Mucosa of gallbladder (tissue), 1 donor: ENCODE results near the gene AFF1. TPM values are rescaled to one million over a fixed set of nuclear protein-coding genes. Genes with fewer than 3 reads are reported as not detected.
"Not testable (repeated sequence)": the region's sequence is repeated elsewhere in the genome, so short reads cannot be mapped to it uniquely, and the experiment has no call there.

Experiments used
- DNase-seq: peaks from one replicate; pipeline ENCODE4 v3.0.0-alpha.2; 2020; ENCODE audit warnings: low spot score
- total RNA-seq: library from RNA; stranded (reverse); gene quantifications from one replicate; pipeline ENCODE4 v1.2.1, GENCODE V29; 2021
- donor health status: DM: no; HTN: no; CAD: no.

Gene AFF1
- total RNA-seq, 1 donor from 2014 or later = 97.3 TPM

DNA sequence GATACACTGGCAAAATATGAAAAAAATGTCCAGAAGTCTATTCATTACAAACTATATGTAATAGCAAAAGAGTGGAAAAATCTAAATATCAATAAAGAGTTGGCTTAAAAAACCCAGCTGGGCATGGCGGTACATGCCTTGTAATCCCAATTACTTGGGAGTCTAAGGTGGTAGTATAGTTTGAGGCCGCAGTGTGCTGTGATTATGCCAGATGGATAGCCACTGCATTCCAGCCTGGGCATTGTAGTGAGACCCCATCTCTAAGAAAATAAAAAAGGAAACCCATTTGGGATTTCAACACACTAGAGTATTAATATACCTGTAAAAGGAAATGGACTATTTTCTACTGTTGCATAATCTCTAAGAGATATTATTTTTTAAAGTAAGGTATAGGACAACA is 45.4 kb downstream of the AFF1 start:
- no peak for DNase-seq

DNA sequence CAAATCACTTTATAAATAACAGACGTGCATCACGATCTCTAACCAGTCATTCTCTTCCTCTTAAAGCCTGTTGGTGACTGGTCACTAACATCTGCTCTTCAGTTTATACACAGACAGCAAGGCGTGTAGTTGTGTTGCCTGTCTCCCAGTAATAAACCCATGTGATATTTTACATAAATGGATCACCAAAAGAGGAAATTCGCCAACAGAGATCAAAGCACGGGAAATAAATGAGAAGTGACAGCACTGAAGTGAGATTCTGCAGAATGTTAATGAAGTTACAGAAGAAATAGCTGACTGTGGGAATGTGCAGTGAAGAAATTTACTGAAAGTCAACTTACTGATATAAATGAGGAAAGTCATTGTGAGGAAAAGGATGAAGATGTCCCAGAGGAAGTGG is 47.0 kb downstream of the AFF1 start:
- DNase-seq = no peak

DNA sequence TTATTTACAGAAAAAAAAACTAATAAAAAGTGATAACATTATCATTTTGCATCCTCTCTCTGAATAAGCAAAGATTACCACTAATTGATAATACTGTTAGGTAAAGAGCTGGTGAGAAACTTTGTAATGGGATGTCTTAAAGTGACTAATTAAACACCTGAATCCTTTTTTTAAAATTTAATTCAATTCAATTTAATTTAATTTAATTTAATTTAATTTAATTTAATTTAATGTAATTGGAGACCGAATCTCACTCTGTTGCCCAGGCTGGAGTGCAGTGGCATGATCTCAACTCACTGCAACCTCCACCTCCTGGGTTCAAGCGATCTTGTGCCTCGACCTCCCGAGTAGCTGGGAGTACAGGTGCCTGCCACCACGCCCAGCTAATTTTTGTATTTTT is 51.0 kb downstream of the AFF1 start:
- DNase-seq = not testable (repeated sequence)

DNA sequence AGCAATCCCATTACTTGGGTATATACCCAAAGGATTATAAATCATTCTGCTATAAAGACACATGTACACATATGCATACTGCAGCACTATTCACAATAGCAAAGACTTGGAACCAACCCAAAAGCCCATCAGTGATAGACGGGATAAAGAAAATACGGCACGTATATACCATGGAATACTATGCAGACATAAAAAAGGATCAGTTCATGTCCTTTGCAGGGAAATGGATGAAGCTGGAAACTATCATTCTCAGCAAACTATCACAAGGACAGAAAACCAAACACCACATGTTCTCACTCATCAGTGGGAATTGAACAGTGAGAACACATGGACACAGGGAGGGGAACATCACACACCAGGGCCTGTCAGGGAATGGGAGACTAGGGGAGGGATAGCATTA is 54.8 kb downstream of the AFF1 start:
- DNase-seq = not testable (repeated sequence)

GRCh38 chr4:86990510-86990909 is 55.7 kb downstream of the AFF1 start:
- no peak for DNase-seq

- no peak for DNase-seq
Measured at GRCh38 chr4:86991994-86992393, 57.2 kb downstream of the AFF1 start.

DNA sequence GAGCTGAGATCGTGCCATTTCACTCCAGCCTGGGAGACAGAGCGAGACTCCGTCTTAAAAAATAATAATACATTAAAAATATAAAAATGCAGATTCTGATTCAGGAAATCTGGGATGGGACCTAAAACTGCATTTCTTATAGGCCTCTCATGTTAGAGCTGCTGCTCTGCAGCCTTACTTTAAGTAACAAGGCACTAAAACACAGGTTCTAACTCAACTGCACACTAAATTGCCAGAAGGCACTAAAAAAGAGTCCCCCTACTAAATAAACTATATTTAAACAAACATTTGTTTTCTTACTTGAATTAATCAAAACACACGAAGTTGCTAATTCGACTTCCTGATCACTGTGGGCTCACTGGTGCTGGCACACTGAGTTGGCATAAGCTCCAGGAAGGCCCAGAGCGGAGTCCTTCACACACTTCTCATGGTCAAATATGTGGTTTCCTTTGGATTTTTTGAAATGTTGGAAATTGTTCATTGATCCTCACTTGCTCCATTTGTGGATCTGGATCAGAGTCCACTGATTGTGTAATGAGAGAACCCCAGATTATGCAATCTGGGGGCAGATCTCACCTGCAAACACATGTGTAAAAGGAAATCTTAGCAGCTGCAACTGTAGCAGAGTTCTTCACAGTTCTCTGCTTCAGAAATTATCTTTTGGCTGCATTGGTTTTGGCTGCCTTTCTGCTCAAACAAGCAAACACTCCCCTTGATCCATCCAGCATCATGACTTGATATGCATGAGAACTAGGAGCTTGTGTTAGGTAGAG is 59.3 kb downstream of the AFF1 start:
- DNase-seq = no peak

DNA sequence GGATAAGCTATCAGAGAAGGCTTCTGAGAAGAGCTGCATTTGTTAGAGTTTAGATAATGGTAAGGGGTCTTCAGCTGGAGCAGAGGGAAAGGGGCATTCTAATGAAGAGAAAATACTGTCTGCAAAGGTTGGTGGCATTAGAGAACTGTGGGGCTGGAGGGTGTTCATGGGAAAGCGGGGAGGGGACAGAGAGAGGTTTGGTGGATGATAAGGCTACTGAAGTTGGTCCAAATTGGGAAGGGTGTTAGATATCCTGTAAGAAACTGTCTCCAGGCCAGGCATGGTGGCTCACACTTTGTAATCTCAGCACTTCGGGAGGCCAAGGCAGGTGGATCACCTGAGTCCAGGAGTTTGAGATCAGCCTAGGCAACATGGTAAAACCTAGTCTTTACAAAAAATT is 59.9 kb downstream of the AFF1 start:
- DNase-seq = no peak

GRCh38 chr4:86996510-86996909 is 61.7 kb downstream of the AFF1 start:
- DNase-seq = not testable (repeated sequence)

DNA sequence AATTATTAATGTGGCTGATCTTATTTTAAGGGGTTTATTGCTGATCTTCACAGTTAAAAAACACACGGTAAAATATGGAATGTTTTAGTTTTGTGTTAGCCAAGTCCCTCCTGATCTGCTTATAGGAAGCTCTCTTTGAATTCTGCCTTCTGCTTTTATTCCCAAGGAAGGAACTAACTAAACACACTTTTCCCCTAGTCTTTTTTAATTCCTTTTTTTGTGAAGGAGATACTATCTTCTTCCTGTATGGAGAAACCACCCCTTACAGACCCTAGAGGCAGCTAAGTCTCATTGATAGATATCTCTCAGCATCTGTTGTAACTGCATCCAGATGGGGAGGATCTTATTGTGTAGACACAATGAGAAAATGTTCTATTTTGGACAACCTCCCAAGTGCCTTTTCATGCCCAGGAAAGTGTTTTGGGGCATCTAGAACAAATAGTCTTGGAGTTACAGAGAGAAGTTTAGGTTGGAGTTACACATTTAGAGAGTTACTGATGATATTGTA is 64.4 kb downstream of the AFF1 start:
- no peak for DNase-seq

DNA sequence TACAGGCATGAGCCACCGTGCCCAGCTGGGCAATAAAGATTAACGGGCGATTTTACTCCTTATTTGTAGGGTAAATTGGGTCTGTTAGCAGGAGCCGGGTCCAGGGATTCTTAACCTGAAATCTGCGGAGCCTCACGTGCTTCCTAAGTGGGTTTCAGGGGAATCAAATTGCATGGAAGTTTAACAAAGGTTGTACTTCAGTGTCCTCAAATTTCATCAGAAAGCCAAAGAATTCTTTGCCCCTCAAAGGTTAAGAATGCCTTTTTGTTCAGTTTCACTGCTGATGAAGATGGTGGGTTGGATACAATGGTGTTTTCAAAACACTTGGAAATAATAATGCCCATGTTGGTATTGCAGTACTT is 67.9 kb downstream of the AFF1 start:
- no peak for DNase-seq

- no peak for DNase-seq
Measured at GRCh38 chr4:87003266-87003665, 68.5 kb downstream of the AFF1 start.

DNA sequence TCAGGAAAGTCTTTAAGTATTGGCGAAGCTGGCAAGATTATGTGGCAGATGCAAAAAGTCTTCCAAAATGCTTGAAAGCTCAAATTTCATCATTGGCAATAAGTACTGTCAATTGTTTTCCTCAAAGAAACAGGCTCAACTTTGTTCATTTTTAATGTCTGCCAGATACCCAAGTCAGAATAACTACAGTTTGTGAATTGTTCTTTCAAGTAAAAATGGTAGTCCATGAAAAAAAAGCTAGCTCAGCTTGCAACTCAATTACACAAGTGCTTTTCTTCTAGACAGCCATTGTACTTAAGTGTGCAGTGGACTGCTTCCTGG is 70.5 kb downstream of the AFF1 start:
- no peak for DNase-seq

DNA sequence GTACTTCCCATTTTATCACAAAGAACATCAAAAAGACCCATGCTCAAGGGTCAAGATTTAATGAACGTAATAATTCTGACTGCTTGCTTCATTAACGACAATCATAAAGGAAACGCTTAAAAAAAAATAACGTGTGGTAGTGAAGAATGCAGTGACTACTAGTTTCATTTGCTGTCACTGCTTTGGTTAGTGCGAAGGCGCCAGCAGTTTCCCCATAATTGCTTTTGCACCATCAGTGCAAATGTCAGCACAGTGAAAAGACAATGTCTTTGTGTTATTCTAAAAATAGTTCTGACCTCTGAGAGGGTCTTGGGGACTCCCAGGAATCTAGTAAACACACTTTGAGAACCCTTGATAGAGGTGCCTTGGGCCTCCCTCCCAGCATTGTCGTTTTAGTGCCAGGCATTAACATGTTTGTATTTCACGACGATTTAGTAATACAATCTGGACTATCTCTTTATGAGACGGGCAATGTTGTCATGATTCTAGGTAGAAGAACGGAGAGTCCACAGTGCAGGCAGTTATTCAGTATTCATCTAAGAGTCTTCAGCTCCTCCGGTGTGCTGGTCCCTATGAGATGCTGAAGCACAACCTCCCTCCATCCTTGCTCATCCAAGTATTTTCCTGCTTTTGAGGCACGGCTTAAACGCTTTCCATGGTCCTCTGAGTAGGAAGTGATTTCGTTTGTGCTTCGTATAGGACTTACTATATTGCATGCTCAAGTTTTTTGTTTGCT is 71.0 kb downstream of the AFF1 start:
- no peak for DNase-seq

DNA sequence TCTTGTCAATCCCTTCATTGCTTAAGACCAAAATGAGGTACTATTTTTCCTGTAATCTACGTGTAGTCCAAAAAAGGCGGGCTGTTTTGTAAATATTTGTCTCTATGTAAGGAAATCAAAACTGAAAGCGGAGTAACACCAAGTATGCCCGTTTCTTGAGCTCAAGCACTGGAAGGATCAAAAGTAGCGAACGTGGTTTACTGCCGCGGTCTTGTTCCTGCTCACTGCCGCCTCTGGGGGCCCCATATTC is 71.5 kb downstream of the AFF1 start:
- no peak for DNase-seq

DNA sequence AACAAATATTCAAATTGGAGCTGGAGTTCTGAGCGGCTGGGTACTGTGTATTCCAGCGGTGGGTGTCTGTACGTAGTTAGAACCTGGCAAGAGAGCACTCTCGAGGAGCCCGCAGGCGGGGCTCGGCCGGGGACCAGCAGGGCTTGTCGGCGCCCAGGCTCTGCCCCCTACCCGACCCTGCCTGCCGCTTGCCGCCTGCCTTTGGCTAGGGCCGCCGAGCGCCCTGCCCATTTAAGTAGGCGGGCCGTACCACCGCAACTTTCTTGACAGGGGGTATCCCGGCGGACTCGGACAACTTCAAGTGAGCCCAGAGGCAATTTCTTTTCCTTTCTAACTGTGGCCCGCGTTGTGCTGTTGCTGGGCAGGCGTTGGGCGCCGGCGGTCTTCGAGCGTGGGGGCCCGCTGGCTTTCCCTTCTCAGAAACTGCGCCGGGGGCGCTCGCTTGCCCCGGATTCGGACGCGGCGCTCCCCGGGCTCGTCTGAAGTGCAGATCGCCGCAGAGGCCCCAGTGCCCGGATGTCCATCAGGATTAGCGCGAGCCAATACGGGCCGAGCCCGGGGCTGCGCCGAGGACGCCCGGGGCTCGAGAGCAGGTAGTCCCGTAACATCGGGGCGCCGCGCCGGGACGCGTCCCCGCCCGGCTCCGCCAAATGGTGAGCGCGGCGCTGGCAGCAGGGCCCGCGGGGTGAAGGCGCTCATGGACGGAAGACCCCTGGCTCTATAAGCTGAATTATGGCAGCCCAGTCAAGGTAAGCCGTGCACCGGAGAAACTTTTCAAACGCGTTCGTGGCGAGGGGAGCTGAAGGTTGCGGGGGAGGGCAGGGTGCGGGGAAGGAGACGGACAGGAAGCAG is 72.1 kb downstream of the AFF1 start:
- peak; percentile 91 for DNase-seq

DNA sequence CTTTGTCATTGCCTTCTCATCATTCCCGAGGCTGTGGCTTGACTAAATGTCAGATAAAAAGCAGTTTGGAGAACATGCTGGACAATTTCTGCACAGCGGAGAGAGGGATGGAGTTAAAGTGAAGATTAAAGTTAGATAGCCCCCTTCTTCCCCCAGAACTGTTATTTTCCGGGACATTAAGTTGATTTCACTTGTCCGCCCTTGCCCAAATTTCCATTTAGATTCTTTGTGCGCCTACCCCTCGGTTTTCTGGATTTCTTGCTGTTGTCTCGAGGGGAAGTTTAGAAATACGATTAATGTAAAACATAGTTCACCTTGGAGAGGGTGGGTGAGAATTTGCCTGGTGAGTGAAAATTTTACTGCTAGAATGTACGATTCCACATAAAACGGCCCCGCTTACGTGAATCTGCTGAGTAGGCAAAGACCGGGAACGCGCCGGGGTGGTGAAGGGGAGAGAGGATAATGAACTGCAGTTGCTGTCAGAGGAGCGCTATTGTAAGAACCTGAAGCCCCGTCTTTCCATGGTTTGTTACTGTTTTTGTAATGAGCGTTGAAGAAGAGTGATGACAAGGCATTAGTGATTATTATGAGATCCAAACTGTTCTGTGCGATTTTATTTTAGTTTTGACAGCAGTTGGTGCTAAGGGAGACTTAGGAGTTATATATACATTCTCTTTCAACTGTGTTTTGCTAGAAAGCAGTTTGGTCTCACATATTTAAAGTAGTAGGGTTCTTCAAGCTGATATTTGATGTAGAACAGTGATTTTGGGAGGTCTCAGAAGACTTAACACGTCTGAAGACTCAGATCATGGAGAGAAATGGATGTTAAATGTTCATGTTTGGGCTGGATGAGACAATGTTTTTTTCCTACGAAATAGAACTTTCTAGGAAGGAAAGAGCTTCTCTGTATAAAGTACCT is 73.0 kb downstream of the AFF1 start:
- peak; percentile 47 for DNase-seq

DNA sequence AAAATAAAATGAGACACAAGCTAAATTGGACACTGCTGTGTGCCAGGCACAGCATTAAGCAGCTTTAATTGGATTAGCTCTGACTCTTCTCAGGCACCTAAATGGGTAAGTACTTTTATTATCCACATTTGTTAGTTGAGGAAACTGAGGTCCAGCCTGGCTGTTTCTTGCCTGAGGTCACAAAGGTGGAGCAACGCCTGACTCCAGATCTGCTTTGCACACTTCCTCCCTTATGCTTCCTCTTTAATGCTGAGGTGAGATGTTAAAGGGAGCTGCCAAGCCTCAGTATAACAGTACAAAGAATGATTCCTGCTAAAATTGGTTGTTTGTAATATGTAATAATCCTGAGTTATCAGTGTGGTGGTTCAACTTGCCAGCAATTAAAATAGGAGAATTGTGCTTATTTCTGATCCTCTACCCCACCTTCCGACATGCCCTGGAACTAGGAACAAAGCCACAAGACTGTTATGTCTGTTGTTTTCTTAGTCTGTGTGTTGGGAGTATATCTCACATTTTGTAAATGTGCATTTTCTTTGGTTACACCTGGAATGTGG is 74.4 kb downstream of the AFF1 start:
- DNase-seq = no peak

GRCh38 chr4:87010192-87010591 is 75.4 kb downstream of the AFF1 start:
- DNase-seq = no peak

- DNase-seq = peak; percentile 44
Measured at GRCh38 chr4:87011340-87012034, 76.7 kb downstream of the AFF1 start.
